ENCODE data around the gene COL5A2. TPM values are rescaled to one million over a fixed set of nuclear protein-coding genes. Genes with fewer than 3 reads are reported as not detected.

The COL5A2 gene
- total RNA-seq, 2 donors from 2014 or later = 10.4 to 24.6 TPM

DNA sequence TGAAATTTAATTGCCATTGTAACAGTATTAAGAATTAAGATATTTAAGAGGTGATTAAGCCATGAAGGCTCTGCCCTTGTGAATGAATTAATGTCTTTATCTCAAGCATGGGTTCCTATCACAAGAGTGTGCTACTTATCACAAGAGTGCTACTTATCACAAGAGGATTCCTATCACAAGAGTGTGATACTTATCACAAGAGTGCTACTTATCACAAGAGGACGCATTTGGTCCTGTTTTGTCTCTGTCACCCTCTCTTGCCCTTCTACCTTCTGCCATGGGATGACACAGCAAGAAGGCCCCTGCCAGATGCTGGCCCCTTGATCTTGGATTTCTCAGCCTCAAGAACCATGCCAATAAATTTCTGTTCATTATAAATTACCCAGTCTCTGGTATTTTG, 13.2 kb upstream of the COL5A2 start:
- intact Hi-C loops (cut with DNase I) = no loop called here
- H3K9ac ChIP-seq (ENCODE audit: low read depth in 2 of 2, low read length in 2 of 2) = no peak overlapping the region
- H3K36me3 ChIP-seq = no peaks in the 10 kb centered on the region
- DNase-seq = no peak
- no peaks in the 10 kb centered on the region for H3K4me1 ChIP-seq
- H3K9me3 ChIP-seq = no peaks in the 10 kb centered on the region
- TF ChIP-seq, protein P1, sequence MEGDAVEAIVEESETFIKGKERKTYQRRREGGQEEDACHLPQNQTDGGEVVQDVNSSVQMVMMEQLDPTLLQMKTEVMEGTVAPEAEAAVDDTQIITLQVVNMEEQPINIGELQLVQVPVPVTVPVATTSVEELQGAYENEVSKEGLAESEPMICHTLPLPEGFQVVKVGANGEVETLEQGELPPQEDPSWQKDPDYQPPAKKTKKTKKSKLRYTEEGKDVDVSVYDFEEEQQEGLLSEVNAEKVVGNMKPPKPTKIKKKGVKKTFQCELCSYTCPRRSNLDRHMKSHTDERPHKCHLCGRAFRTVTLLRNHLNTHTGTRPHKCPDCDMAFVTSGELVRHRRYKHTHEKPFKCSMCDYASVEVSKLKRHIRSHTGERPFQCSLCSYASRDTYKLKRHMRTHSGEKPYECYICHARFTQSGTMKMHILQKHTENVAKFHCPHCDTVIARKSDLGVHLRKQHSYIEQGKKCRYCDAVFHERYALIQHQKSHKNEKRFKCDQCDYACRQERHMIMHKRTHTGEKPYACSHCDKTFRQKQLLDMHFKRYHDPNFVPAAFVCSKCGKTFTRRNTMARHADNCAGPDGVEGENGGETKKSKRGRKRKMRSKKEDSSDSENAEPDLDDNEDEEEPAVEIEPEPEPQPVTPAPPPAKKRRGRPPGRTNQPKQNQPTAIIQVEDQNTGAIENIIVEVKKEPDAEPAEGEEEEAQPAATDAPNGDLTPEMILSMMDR (IDR thresholded peaks at IDR 0.05) = no peak
- no peak overlapping the region for H3K27ac ChIP-seq
- H3K4me3 ChIP-seq = no peak overlapping the region
- H3K27me3 ChIP-seq = no peaks in the 10 kb centered on the region

DNA sequence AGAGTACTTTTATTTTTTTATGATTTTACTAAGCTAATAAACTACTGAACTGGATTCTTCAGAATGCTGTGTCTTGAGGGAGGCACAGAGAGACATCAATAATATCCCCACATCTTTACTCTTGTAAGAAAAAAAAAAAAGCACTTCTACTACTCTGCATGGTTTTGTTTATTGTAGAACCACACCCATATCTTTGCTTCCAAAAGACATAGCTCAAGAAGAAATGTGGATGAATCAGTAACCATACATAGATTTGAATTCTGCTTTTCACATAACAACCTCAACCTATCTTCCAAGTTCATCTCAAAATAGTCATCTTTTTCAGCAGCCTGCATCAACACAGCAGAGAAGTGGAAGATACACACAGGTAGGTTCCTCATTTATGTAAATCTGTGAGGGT, 12.2 kb upstream of the COL5A2 start:
- intact Hi-C loops (cut with DNase I) = no loop called here
- no peak overlapping the region for H3K9ac ChIP-seq (ENCODE audit: low read depth in 2 of 2, low read length in 2 of 2)
- no peak overlapping the region for H3K27ac ChIP-seq
- DNase-seq = no peak
- no peaks in the 10 kb centered on the region for H3K36me3 ChIP-seq
- no peaks in the 10 kb centered on the region for H3K27me3 ChIP-seq
- no peaks in the 10 kb centered on the region for H3K4me1 ChIP-seq
- TF ChIP-seq, protein P1 (IDR thresholded peaks at IDR 0.05) = no peak
- no peak overlapping the region for H3K4me3 ChIP-seq
- no peaks in the 10 kb centered on the region for H3K9me3 ChIP-seq

DNA sequence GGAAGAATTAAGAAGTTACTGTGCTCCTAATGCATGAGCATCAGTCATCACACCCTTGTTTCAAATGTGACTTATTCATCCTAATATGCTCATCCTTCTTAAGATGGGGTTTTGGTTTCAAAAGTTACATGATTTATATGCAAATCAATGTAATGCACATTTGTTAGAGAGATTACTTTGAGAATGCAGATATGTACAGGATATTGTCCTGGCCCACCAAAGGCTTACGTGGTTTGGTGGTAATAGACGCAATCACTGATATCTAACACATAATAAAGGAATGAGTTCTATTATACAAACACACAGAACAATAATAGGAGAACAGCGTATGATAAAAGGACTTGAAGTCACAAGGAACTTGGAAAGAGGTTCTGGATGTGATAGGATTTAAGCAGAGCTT, 11.1 kb upstream of the COL5A2 start:
- TF ChIP-seq, protein P1 (IDR thresholded peaks at IDR 0.05) = no peak
- Histone ChIP-seq H3K4me3 (no peak overlapping the region), H3K9ac (ENCODE audit: low read depth in 2 of 2, low read length in 2 of 2) (no peak overlapping the region), H3K36me3 (no peaks in the 10 kb centered on the region), H3K9me3 (no peaks in the 10 kb centered on the region), H3K27ac (no peak overlapping the region), H3K27me3 (no peaks in the 10 kb centered on the region), H3K4me1 (no peaks in the 10 kb centered on the region)
- intact Hi-C loops (cut with DNase I) = no loop called here
- DNase-seq = no peak

DNA sequence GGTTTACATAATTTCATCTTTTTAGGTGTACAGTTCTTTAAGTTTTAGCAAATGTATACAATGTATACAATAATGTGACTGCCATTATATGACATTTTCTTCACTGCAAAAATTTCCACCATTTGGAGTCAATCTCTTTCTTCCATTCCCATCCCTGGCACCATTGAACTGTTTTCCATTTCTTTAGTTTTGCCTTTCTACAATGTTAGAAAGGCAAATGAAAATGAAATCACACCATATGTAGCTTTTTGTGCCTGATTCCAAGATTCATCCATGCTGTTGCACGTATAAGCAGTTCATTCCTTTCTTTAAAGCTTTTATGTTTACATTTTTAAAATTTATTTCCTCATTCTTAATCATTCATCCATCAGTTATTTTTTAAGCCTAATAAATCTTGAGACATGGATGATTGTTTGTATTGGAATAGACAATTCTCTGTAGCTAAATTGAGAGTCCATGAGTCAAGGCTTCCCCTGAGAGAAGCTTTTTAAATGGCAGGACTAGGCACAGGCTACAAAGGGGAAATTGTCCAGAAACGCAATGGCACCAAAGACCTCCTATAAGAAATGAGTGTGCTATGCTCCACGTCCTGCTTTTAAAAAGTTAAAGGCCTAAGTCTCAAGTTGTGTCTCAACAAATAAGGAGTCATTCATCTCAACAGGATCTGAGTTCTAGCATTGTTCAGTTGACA, 8.7 kb upstream of the COL5A2 start:
- no peak overlapping the region for H3K4me3 ChIP-seq
- TF ChIP-seq, protein P1 (IDR thresholded peaks at IDR 0.05) = no peak
- H3K36me3 ChIP-seq = no peaks in the 10 kb centered on the region
- no peak overlapping the region for H3K27ac ChIP-seq
- no peaks in the 10 kb centered on the region for H3K9me3 ChIP-seq
- H3K9ac ChIP-seq (ENCODE audit: low read depth in 2 of 2, low read length in 2 of 2) = no peak overlapping the region
- no peaks in the 10 kb centered on the region for H3K27me3 ChIP-seq
- H3K4me1 ChIP-seq = no peaks in the 10 kb centered on the region
- DNase-seq = no peak
- intact Hi-C loops (cut with DNase I) = no loop called here

DNA sequence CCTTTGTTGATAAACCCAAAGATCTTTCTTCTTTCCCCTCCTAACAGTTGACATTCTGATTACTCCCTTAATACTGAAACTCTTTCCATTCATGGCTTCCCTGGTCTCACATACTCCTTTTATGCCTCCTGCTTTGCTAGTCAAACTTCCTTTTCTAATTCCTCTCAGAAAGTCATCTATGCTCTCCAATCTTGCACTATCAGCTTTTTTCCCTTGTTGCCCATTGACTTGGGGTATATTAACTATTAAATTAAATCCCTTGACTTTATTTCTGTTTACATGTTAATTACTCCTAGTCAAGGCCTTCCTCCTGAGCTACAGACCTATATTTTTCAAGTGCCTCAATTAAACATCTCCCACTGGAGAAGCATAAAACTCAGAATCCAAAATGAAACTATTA, 3.6 kb upstream of the COL5A2 start:
- TF ChIP-seq, protein P1 (IDR thresholded peaks at IDR 0.05) = no peak
- Histone ChIP-seq H3K9me3 (no peaks in the 10 kb centered on the region), H3K27ac (no peak overlapping the region), H3K36me3 (no peaks in the 10 kb centered on the region), H3K27me3 (no peaks in the 10 kb centered on the region), H3K4me3 (no peak overlapping the region), H3K4me1 (no peaks in the 10 kb centered on the region), H3K9ac (ENCODE audit: low read depth in 2 of 2, low read length in 2 of 2) (no peak overlapping the region)
- DNase-seq = no peak
- intact Hi-C loops (cut with DNase I) = no loop called here
